HG03159 (cell line): Measurements from ENCODE around the gene MRPS22.
"Not testable (repeated sequence)": the region's sequence is repeated elsewhere in the genome, so short reads cannot be mapped to it uniquely, and the experiment has no call there.

Experiments used
- ATAC-seq: cut with Tn5 transposase; IDR thresholded peaks from one replicate; pipeline ENCODE4 v1.9.1; 2021; ENCODE audit warnings: mild to moderate bottlenecking, moderate library complexity; ENCODE audit not compliant: unreplicated experiment

MRPS22 gene

DNA sequence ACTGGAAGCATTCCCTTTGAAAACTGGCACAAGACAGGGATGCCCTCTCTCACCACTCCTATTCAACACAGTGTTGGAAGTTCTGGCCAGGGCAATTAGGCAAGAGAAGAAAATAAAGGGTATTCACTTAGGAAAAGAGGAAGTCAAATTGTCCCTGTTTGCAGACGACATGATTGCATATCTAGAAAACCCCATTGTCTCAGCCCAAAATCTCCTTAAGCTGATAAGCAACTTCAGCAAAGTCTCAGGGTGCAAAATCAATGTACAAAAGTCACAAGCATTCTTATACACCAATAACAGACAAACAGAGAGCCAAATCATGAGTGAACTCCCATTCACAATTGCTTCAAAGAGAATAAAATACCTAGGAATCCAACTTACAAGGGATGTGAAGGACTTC lies 9.1 kb upstream of the MRPS22 start:
- not testable (repeated sequence) for ATAC-seq

DNA sequence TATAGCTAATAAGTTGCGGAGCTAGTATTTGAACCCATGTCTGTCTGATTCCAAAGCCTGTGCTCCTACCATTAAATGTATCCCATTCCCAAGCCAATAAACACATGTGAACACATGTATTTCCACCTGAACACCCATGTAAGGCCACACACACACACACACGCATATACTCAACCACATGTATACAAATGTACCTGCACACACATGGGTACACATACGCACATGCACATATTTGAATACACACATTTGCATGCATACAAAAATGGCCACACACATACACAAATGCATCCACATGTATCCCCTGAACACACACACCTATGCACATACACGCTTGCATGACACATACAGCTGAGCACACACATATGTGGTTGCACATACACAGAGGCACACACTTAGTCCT lies 5.4 kb upstream of the MRPS22 start:
- ATAC-seq: no peak

DNA sequence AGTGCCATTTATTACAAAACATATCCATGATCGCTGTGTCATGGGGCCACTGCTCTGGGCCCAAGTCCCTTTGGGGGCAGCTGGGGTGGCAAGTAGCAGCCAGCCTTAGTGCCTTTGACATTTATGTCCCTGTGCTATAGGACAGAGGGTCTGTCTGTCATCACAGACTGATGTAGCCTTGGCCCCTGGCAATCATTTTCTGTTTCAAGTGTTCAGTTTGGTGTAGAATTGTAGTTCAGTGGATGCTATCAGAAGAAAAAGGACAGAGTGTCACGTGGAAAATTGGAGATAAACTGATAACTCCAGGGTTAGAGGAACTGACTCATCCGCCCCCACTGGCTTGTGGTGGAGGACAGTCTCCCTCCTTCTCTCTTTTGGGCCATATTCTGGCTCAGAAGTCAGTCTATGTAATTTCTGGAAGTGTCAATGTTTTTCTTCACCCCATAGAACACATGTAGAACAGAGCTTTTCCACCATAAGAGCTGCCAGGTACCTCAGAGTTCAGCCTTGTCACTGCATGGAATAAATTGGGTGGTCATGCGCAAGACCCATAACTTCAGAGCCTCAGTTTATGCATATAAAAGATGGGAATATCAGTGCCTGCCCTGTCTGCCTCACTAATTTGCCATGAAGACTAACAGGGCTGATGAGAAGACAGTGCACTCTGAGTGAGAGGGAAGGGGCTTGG lies 4.5 kb upstream of the MRPS22 start:
- no peak for ATAC-seq

DNA sequence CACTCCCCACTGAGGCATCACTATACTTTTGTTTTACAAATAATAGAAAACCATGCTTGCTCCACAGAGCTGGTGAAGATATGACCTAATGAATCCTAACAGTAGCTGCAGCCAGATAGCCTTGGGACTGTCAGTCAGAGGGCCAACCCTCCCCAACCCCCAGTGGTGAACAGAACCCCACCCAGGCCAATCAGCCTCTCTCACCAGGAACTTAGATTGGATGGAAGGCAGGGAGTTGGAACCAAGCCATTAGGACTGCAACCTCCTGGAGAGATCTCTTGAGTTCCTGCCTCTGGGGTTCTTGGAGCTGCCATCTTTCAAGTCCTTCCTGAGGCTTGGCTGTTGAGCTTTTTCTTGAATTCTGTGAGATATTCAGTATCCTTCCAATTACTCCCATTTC lies 3.0 kb upstream of the MRPS22 start:
- ATAC-seq: no peak

DNA sequence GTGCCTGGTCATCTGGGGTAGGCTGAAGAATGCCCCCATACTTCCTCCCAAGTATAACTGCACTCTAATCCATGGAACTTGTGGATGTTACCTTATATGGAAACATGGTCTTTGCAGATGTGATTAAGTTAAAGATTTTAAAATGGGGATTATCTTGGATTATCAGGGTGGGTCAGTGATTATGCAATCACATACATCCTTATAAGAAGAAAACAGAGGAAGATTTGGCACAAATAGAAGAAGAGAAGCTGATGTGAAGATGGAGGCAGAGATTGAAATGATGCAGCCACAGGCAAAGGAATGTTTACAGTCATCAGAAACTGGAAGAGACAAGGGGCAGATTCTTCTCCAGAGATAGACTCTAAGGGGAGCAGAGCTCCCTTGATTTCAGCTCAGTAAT lies 1.8 kb upstream of the MRPS22 start:
- ATAC-seq: no peak

DNA sequence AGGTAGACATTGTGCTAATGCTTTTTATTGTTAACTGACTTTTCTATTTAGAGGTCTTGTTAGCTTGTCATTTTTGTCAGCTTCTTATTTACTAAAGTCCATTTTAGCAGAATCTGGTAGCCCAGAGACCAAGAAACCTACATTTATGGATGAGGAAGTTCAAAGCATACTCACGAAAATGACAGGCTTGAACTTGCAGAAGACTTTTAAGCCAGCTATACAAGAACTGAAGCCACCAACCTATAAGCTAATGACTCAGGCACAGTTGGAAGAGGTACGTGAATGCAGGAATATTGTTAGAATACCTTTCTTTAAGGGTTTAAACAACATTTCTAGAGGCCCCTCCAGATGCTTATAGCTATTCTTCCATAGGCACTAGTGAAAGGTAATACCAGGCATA lies 3.0 kb downstream of the MRPS22 start:
- ATAC-seq: no peak

DNA sequence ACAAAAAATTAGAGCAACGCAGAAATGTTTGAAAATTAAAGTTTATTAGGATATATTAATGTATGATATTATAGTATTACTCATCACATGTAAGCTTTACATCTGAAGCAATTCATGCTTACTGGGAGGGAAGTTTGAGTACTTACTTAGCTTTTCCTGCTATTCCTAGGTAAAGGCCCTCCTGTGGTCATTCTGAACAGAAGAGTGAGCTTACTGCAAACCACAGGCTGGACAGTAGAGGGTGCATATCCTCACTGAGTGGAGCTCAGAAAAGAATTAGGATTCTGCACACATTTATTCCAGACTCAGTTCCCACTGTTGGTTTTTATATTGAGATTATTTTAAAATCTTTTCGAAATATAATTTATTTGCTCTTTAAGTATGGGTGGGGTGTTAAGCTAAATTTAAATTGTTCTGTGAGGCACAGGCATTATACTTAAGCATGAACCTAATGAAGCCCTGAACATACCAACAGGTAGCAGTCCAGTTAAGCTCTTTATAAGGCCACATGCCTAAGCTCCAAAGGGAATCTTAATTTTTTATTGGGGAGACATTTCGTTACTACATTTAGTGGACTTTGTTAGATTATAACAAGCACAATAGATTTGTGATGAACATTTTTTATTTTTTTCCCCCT lies 10.2 kb downstream of the MRPS22 start:
- ATAC-seq: peak; percentile 56

DNA sequence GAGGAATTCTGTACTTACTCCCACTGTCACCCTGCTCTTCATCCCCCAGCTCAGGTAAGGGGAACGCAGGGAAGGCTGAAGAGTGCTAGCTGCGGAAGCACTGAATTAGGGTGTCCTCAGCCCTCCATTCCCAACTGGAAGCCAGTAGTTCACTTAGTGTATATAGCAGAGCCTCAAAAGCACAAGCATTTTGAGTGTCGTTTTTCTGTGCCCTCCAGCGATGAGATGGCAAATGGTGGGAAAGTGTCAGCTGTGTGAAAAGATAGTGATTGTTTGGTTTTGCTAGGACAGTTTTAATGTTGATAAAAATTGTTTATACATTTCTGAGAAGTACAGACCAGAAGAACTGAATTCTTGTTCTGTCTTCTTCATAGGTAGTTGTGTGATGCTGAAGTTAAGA lies 10.8 kb downstream of the MRPS22 start:
- no peak for ATAC-seq

DNA sequence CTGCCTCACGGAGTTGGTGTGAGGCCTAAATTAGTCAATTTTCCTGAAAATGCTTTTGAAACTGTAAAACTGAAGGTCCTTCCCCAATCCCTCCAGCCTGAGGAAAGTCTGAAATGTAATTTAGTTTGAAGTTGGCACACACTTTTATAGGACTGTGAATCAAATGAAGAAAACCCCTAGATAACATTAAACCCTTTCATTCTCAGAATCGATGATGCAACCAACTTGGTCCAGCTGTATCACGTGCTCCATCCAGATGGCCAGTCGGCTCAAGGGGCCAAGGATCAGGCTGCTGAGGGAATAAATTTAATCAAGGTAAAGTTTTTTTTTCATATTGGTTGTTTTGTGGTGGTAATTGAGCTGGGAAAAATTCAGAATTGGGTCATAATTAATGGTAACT lies 11.7 kb downstream of the MRPS22 start:
- no peak for ATAC-seq

DNA sequence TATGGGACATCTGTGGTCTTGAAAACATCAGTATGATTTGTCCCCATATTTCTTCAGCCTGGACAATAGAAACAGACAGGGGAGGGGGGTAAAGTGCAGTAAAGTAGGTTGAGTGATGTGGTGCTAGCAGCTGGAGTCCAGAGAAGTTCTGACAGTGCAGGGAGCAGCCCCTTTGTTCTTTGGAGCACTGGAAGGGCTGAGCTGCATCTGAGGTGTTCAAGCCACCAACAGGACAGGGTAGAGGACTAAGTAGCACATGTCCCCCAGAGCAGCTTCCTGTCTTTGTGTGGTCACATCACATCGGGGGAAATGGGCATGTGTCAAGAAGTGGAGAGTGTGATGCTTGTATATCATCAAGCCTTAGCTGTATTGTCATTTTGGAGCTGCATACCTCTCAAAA lies 12.1 kb downstream of the MRPS22 start:
- no peak for ATAC-seq

DNA sequence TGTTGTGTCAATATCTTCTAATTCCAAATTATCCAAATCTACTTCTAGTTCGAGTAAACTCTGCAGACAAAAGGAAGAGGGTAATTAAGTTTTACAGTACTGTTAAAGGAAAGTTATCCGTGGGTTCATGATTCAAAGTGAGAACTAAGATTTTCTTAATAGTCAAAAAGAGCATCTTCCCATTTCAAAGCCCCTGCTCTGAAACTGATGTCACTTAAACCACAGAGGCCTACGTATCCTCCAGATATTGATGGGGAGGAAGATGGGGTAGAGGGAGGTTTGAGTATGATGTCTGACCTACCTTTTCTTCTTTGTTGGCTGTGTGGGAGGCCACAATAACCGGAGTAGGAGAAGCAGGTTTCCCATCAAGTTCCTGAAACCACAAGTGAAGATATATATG lies 14.1 kb downstream of the MRPS22 start:
- ATAC-seq: no peak

DNA sequence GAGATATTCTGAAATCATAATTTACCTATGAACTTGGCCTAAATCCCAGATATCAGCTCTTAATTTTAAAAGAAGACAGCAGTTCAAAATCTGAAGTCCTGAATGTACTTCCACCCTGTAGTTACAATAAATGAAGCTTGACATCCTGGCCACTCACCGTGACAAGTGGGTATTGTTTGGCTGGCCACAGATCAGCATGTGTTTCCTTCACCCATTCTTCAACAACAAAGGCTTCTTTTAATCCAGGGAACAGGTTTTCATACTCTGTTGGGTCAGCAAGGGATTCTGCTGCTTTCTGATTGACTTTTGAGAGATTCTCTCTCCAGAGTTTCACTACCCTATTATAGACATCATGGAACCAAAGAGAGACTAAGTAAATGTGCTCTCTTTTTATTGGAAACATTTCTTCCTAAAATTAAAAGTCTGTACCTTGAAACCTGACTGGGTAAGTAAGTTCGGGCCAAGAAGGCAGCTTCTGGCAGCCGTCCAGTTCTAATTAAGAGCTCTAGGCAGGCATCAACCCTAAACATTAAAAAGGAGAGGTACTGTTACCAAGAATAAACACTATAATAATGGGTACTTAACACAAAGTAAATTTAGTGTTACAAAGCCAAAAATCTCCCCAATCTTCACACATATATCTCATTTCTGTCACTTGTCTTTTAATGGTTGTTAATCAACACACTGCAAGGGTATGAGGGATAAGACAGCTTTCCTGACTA lies 15.2 kb downstream of the MRPS22 start:
- ATAC-seq: no peak

DNA sequence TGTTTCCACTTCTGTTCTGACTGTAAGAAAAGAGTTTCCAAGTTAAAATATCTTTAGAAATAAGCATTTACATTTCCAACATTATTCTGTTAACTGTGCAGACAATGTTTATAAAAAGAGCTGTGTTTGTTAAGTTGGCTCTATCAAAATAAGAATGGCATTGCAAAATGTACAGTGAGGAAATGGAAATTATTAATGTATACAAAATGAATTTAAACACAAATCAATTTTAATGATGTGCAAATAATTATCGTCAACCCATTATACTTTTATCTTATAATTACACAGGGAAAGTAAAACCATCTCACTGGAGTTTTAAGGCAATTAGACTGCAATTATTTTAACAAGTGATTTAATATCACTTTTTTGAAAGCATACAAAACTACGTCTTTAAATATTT lies 17.5 kb downstream of the MRPS22 start:
- no peak for ATAC-seq

DNA sequence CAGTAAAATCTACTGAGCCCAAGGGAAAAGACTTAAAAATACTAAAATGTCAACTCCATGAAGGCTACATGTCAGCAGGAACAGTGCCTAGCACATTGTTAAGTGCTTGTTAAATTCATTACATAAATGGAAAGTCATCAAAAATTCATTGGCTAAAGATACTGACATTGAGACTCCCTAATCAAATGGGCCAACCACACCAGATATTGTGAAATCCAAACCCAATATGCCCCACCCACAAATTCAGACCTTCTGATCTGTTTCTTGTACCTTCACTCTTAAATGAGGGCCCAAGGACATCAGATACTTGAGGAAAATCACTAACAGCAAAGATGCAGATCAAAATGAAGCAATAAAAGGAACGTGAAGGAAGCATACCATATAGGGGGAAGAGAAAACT lies 20.7 kb downstream of the MRPS22 start:
- no peak for ATAC-seq

DNA sequence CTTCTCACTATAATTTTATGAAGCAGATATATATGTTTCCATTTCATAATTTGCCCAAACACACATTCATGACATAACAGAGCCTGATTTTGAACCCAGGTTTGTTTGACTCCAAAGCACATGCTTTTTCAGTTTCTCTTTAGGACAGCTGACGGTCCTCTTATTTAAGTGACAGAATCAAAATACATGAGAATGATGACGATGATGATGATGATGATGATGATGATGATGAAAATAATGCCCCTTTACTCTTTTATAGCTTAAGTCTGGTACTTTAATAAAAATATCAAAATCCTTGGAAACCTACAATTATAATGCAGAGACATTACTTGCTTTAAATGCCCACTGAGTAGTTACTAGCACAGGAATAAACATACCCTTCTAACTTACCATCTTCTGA lies 30.3 kb downstream of the MRPS22 start:
- ATAC-seq: no peak

DNA sequence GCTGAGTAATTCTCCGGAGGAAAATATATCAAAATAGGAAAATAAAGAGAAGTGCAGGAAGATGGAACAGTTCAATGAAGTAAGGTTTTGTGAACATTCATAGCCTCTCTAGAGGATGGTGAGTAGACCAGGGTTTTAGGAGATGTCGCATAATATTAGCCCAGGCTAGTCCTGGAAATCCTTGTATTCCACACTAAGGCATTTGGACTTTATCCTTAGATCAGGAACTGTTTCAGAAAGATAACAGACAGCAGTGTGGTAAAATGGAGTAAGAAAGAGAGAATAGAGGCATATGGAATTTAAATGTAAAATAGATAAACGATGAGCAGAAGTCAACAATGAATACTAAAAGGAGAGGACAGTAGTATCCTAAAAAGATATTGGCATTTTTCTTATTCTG lies 33.6 kb downstream of the MRPS22 start:
- no peak for ATAC-seq

DNA sequence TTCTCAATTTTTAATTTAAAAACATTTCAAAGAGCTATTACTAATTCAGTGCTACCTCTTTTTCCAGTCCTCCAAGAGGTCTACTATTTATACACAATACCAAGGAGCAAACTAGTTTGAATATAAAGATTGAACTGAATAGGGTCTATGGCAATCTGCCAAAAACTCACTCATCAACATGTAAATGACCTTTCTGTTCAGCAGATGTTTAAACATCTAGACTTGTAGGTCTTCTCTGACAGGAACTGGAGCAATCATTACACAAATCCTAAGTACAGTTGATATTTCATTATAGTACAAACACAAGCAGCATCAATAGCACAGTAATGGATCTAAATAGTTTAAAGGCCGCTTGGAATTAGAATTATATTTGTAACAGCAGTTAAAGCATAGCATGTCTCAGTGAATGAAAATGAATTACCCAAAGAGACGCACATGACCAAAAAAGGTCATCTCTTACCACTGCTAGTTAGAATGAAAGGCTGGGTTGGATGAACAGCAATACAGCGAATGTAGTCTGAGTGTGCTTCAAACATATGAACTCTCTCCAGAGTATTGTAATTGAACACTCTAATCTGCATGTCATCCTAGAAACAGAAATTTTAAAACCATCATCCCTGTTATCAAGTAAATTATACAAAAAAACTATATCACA lies 34.9 kb downstream of the MRPS22 start:
- ATAC-seq: no peak

DNA sequence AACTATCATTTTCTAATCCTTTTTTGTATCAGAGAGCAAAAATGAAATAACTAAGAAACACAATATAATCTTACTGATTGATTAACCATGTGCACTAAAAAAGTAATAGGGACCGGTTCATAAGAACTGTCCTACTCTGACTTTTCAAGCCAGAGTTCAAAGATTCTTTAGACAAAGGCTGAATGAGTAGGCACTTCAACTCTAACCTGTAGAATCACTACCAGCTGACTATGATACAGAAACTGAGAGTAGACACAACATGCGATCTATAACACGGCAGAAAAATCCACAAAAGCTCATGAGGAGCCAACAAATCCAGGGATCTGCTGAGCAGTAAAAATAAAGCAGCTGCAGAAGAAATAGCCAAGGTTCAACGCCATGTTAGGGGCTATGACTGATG lies 36.8 kb downstream of the MRPS22 start:
- no peak for ATAC-seq

DNA sequence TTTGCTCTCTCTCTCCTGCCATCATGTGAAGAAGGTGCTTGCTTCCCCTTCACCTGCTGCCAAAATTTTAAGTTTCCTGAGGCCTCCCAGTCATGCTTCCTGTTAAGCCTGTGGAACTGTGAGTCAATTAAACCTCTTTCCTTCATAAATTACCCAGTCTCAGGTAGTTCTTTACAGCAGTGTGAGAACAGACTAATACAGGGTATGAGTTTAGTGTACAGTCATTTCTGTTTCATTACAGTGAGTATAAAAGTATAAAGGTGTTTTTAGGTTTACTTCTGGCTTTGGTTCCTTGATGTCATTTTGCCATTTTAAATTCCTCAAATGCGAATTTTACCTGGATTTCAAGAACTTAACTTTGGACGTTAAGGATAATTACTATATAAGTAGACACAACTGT lies 38.5 kb downstream of the MRPS22 start:
- ATAC-seq: not testable (repeated sequence)

DNA sequence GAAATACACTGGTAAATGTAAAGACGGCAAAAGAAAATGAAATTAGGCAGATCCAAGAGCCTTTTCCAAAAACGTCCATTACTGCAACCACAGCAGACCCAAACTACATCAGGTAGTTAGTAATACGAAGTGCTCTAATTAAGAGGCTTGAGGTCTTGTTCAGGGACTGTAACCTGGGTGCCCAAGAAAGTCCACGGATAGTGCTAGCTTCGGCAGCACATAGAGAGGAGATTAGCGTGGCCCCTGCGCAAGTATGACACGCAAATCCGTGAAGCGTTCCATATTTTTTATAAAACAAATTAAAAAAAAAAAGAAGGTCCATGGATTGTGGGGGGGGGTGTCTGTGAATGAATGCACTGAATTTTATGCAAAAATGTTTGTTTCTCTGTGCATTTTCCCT lies 44.3 kb downstream of the MRPS22 start:
- ATAC-seq: no peak

DNA sequence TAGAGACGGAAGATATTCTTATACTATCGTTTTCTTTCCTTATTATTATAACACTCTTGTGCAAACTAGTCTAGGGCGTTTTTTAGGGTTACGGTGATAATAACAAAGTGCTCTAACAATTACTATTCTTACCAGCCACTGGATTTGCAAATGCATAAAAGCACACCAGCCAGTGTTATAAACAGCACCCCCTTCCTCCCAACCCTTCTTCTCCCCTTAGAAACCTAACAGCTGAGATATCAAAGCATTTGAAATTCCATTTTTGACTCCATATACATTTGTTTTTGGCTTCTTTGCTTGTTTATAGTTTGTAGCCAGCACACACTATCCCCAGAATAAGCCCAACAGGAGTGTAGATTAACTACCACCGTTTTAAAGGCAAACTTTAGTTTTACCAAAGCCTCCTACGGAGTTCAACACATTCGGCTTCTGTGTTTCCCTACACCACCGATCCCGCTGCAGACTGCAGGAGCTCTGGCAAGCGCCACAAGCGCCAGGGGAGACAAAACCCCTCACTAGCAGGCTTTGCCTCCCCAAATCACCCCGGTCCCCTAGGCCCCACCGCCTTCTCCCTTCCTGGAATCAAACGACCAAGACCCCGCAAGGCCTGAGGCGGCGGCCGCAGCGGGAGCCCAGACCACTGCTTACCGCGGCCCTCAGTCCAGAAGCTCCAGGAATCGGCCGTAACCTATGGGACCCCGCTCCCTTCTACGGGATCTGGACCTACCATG lies 45.2 kb downstream of the MRPS22 start:
- peak; percentile 13 for ATAC-seq
